Heart left ventricle (tissue), 13 donors: ENCODE results near the gene NLRP1.

Source experiments
- CTCF ChIP-seq, 12 donors: fragments of 200-600 bp; sonication (generic) in 4 of 12; IDR thresholded peaks; one replicate each; pipeline versions ENCODE4 v1.5.0 to v1.8.0; 2018 to 2022; ENCODE audit warnings: antibody characterized with exemption in 12 of 12, mild to moderate bottlenecking in 5 of 12
- POLR2A ChIP-seq, 2 donors: fragments of 450-650 bp; IDR thresholded peaks; one replicate each; pipeline ENCODE4 v1.6.1; 2017; ENCODE audit warnings: antibody characterized with exemption in 2 of 2, mild to moderate bottlenecking in 2 of 2, moderate library complexity in 2 of 2
- donor health status: ischemic (EF 13 %, LVEDD 7.1; RV severe dilation, severe dysfunction).
- donor health status: DM: no; HTN: yes; CAD: no.
- donor health status: DM: no; HTN: no; CAD: no.
- donor health status: ischemic (EF 25% LVEDD 6.9; RV normal size, moderate dysfunction).
- donor health status: ischemic (EF 25% LVEDD 5.7; RV mildly dilated, moderate dysfunction).
- donor health status: ischemic (EF 35%, LVEDD 5.7; RV mildly dilated, moderate dysfunction).
- donor health status: nonischemic (EF 11% LVEDD 7.7; RV severe dilation, severe dysfunction).
- donor health status: DM: yes; HTN: yes; CAD: no.
- donor health status: PGD.
- donor health status: ischemic (EF 29% LVEDD 5.4; RV normal size, mild dysfunction).
- donor health status: nonischemic (EF 23%, LVEDD 6.1; RV moderate dilation, normal function).

- TF ChIP-seq CTCF (IDR thresholded peaks at IDR 0.05) (no peak), POLR2A (IDR thresholded peaks at IDR 0.05) (no peak)
These were observed 2.7 kb downstream of the NLRP1 start for GRCh38 chr17:5581655-5582054.
